ENCODE data around the gene FAM240A.
"Not testable (repeated sequence)": the region's sequence is repeated elsewhere in the genome, so short reads cannot be mapped to it uniquely, and the experiment has no call there.

DNA sequence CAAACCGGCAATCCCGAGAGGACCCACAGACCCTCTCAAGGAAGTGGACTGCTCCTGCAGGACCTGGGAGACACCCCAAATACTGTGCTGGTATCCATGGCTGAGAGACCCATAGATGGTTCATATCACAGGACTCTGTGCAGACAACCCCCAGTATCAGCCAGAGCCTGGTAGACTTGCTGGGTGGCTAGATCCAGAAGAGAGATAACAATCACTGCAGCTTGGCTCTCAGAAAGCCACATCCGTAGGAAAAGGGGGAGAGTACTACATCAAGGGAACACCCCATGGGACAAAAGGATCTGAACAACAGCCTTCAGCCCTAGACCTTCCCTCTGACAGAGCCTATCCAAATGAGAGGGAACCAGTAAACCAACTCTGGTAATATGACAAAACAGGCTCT is 25.1 kb upstream of the FAM240A start:
- TF ChIP-seq, protein P1, sequence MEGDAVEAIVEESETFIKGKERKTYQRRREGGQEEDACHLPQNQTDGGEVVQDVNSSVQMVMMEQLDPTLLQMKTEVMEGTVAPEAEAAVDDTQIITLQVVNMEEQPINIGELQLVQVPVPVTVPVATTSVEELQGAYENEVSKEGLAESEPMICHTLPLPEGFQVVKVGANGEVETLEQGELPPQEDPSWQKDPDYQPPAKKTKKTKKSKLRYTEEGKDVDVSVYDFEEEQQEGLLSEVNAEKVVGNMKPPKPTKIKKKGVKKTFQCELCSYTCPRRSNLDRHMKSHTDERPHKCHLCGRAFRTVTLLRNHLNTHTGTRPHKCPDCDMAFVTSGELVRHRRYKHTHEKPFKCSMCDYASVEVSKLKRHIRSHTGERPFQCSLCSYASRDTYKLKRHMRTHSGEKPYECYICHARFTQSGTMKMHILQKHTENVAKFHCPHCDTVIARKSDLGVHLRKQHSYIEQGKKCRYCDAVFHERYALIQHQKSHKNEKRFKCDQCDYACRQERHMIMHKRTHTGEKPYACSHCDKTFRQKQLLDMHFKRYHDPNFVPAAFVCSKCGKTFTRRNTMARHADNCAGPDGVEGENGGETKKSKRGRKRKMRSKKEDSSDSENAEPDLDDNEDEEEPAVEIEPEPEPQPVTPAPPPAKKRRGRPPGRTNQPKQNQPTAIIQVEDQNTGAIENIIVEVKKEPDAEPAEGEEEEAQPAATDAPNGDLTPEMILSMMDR (conservative IDR thresholded peaks at IDR 0.05 in 1 of 2, IDR thresholded peaks at IDR 0.05 in 1 of 2; ENCODE audit: low read depth in 1 of 2, low read length in 2 of 2), result not testable (repeated sequence)
- not testable (repeated sequence) for TF ChIP-seq EZH2 (IDR thresholded peaks at IDR 0.05; ENCODE audit: low read length, missing control alignments)

Data from fibroblast of lung (primary cell).